GM23338 (cell line): ENCODE results near the gene LMF2. TPM values are rescaled to one million over a fixed set of nuclear protein-coding genes. Genes with fewer than 3 reads are reported as not detected.

Source experiments
- ATAC-seq: fragments of 200-7000 bp; cut with Tn5 transposase; 3 replicates; pipeline ENCODE4 v1.9.1; 2020
- DNase-seq: peaks from one replicate; pipeline ENCODE4 v3.0.0-alpha.2; 2015; ENCODE audit warnings: low spot score
- H2AFZ ChIP-seq: fragments of 200-600 bp; sonication (generic); 2 replicates; pipeline ENCODE4 v1.8.0; 2016; ENCODE audit warnings: antibody characterized with exemption, mild to moderate bottlenecking, moderate library complexity
- H3F3A ChIP-seq: fragments of 200-600 bp; sonication (generic); replicated peaks from 2 replicates; pipeline ENCODE4 v1.8.0; 2017; ENCODE audit warnings: antibody characterized with exemption, mixed run types, low read depth
- H3K27ac ChIP-seq: fragments of 200-600 bp; sonication (generic); 2 replicates; pipeline ENCODE4 v1.6.1; 2016; ENCODE audit warnings: low read depth
- H3K27me3 ChIP-seq: fragments of 200-600 bp; sonication (generic); 2 replicates; pipeline ENCODE4 v1.8.0; 2016; ENCODE audit warnings: mild to moderate bottlenecking, mixed run types, moderate library complexity; ENCODE audit not compliant: insufficient read depth
- H3K36me3 ChIP-seq: fragments of 200-600 bp; sonication (generic); 2 replicates; pipeline ENCODE4 v1.8.0; 2016; ENCODE audit warnings: mild to moderate bottlenecking; ENCODE audit not compliant: insufficient read depth
- H3K4me1 ChIP-seq: fragments of 200-600 bp; sonication (generic); 2 replicates; pipeline ENCODE4 v1.8.0; 2016; ENCODE audit warnings: mild to moderate bottlenecking, moderate library complexity; ENCODE audit not compliant: insufficient read depth
- H3K4me2 ChIP-seq: fragments of 200-600 bp; sonication (generic); 2 replicates; pipeline ENCODE4 v1.7.1; 2017; ENCODE audit warnings: mixed run types
- H3K4me3 ChIP-seq: fragments of 200-600 bp; sonication (generic); 2 replicates; pipeline ENCODE4 v1.6.1; 2016; ENCODE audit warnings: mixed run types
- H3K79me2 ChIP-seq: fragments of 200-600 bp; sonication (generic); replicated peaks from 2 replicates; pipeline ENCODE4 v1.8.0; 2017; ENCODE audit warnings: mild to moderate bottlenecking; ENCODE audit not compliant: insufficient read depth
- H3K9me2 ChIP-seq: fragments of 200-600 bp; sonication (generic); 2 replicates; pipeline ENCODE4 v1.8.0; 2017; ENCODE audit not compliant: insufficient read depth
- H4K20me1 ChIP-seq: fragments of 200-600 bp; sonication (generic); replicated peaks from 2 replicates; pipeline ENCODE4 v1.8.0; 2017; ENCODE audit warnings: mild to moderate bottlenecking; ENCODE audit not compliant: insufficient read depth
- H3K27ac Mint-ChIP-seq: 2 replicates; pipeline ENCODE4 v1.8.0; 2020; ENCODE audit warnings: inconsistent platforms, mild to moderate bottlenecking, moderate library complexity, mixed read lengths
- H3K27me3 Mint-ChIP-seq: 3 replicates; pipeline ENCODE4 v1.8.0; 2022; ENCODE audit warnings: low read depth, mild to moderate bottlenecking, moderate library complexity, mixed read lengths, inconsistent platforms; ENCODE audit not compliant: insufficient read depth, poor library complexity
- H3K36me3 Mint-ChIP-seq: 3 replicates; pipeline ENCODE4 v1.8.0; 2021; ENCODE audit warnings: low read depth, mild to moderate bottlenecking, inconsistent platforms, moderate library complexity, mixed read lengths
- H3K4me1 Mint-ChIP-seq: 3 replicates; pipeline ENCODE4 v1.8.0; 2020; ENCODE audit warnings: mild to moderate bottlenecking, inconsistent platforms, mixed read lengths
- H3K4me3 Mint-ChIP-seq: 3 replicates; pipeline ENCODE4 v1.8.0; 2021; ENCODE audit warnings: moderate library complexity, mild to moderate bottlenecking, inconsistent platforms, mixed read lengths
- H3K9me3 Mint-ChIP-seq: 3 replicates; pipeline ENCODE4 v1.8.0; 2020; ENCODE audit warnings: moderate library complexity, mild to moderate bottlenecking, inconsistent platforms, mixed read lengths
- CREB1 ChIP-seq: fragments of 250-450 bp; sonication (Bioruptor Pico); IDR thresholded peaks from 2 replicates; pipeline ENCODE4 v1.5.0; 2020; ENCODE audit warnings: low read depth, mild to moderate bottlenecking, moderate library complexity
- EZH2 ChIP-seq: fragments of 200-600 bp; sonication (generic); IDR thresholded peaks from one replicate; pipeline ENCODE4 v1.8.0; 2017; ENCODE audit warnings: antibody characterized with exemption, mild to moderate bottlenecking, low read depth; ENCODE audit not compliant: unreplicated experiment
- EZH2phosphoT487 ChIP-seq: fragments of 200-600 bp; sonication (generic); IDR thresholded peaks from one replicate; pipeline ENCODE4 v1.8.1; 2018; ENCODE audit warnings: antibody characterized with exemption; ENCODE audit not compliant: unreplicated experiment
- JUNB ChIP-seq: IDR thresholded peaks from one replicate; pipeline ENCODE4 v1.6.1; 2016; ENCODE audit warnings: antibody characterized with exemption; ENCODE audit not compliant: unreplicated experiment
- NANOG ChIP-seq: IDR thresholded peaks from 2 replicates; pipeline ENCODE4 v1.6.1; 2016; ENCODE audit warnings: antibody characterized with exemption, borderline replicate concordance
- POLR2AphosphoS5 ChIP-seq: IDR thresholded peaks from 2 replicates; pipeline ENCODE4 v1.6.1; 2016; ENCODE audit warnings: antibody characterized with exemption, low read depth
- STAT1 ChIP-seq: IDR thresholded peaks from one replicate; pipeline ENCODE4 v1.6.1; 2016; ENCODE audit warnings: antibody characterized with exemption; ENCODE audit not compliant: unreplicated experiment
- ZNF114 ChIP-seq: fragments of 250-450 bp; sonication (Bioruptor Pico); IDR thresholded peaks from 2 replicates; pipeline ENCODE4 v1.5.0; 2020; ENCODE audit warnings: mild to moderate bottlenecking, moderate library complexity
- ZNF331 ChIP-seq: fragments of 250-450 bp; sonication (Bioruptor Pico); IDR thresholded peaks from 2 replicates; pipeline ENCODE4 v1.5.0; 2020; ENCODE audit warnings: low read depth, mild to moderate bottlenecking, moderate library complexity
- polyA plus RNA-seq: library from polyadenylated mRNA; unstranded; fragments of >200 nt; fragmentation: Nextera tagmentation; extraction: Ambion mirVana; gene quantifications from 2 replicates; pipeline ENCODE4 v1.2.1, GENCODE V29; 2016
- total RNA-seq: library from RNA; depleted of rRNA; stranded (reverse); fragments of >200 nt; shearing (Covaris generic); gene quantifications from 2 replicates; pipeline ENCODE4 v1.2.3, GENCODE V29; 2014
- TF ChIP-seq, protein P1 (sequence below), 2 experiments: fragments of 200-600 bp in 1 of 2; sonication (generic) in 1 of 2; conservative IDR thresholded peaks; 2 replicates each; pipeline versions ENCODE4 v1.5.1 to v1.6.1; 2016 to 2017; ENCODE audit warnings: antibody characterized with exemption in 2 of 2, low read depth in 2 of 2, mild to moderate bottlenecking in 2 of 2, moderate library complexity in 1 of 2
- TF ChIP-seq, protein P2 (sequence below): IDR thresholded peaks from one replicate; pipeline ENCODE4 v1.6.1; 2018; ENCODE audit warnings: antibody characterized with exemption; ENCODE audit not compliant: unreplicated experiment
- TF ChIP-seq, protein P3 (sequence below): fragments of 250-450 bp; sonication (Bioruptor Pico); IDR thresholded peaks from 2 replicates; pipeline ENCODE4 v1.5.0; 2020; ENCODE audit warnings: mild to moderate bottlenecking, moderate library complexity
- TF ChIP-seq, protein P4 (sequence below): IDR thresholded peaks from 2 replicates; pipeline ENCODE4 v1.6.1; 2016; ENCODE audit warnings: antibody characterized with exemption

Gene LMF2
- total and polyA plus RNA-seq, 2 experiments from 2014 or later, result 15.6 to 36.3 TPM

DNA sequence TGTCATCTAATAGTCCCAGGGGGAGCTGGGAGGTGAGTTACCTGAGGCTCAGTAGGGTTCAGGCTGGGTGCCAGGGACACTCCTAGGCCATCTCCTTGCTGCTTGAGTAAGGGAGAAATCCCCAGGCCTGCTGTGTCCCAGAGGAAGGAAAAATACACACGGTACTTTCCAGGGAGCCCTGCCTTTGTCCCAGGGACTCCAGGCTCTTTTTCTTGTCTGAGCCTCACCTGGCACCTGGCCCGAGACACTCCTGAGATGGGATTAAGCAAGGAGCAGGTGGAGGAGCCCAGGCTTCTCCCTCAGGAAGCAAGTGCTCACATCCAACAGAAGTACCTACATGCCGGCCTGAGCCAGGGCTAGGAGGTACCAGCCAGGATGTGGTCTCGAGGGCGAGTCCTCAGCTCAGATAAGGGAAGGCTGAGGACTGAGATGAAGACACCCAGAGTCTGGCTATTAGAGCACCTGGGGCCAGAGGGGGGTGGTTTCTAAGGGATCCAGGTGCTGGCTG lies 37.3 kb upstream of the LMF2 start:
- H3K9me2 ChIP-seq, result no peaks in the 10 kb centered on the region
- peaks cover 39% of the 10 kb centered on the region for H3K27me3 ChIP-seq
- peak overlapping the region; percentile 91 for H2AFZ ChIP-seq
- H3K27ac Mint-ChIP-seq, result no peak overlapping the region
- no peak for ATAC-seq
- H4K20me1 ChIP-seq, result no peaks in the 10 kb centered on the region
- H3K4me3 ChIP-seq, result peak overlapping the region; percentile 44; the same call in 1 of the 2 replicates
- H3K4me3 Mint-ChIP-seq, result no peak overlapping the region
- peaks cover 7% of the 10 kb centered on the region; the same call in 1 of the 2 replicates for H3F3A ChIP-seq
- H3K36me3 ChIP-seq, result no peaks in the 10 kb centered on the region
- H3K79me2 ChIP-seq, result no peaks in the 10 kb centered on the region
- H3K4me2 ChIP-seq, result peak overlapping the region; percentile 73; the same call in 1 of the 2 replicates
- H3K27me3 Mint-ChIP-seq, result peaks cover 30% of the 10 kb centered on the region
- no peaks in the 10 kb centered on the region; the same call in 1 of the 2 replicates for H3K4me1 ChIP-seq
- H3K36me3 Mint-ChIP-seq, result no peaks in the 10 kb centered on the region
- H3K9me3 Mint-ChIP-seq, result no peaks in the 10 kb centered on the region
- H3K4me1 Mint-ChIP-seq, result no peaks in the 10 kb centered on the region
- TF ChIP-seq POLR2AphosphoS5 (no peak), EZH2phosphoT487 (no peak), ZNF114 (CRISPR knock-in tag) (no peak), NANOG (no peak), EZH2 (no peak), ZNF331 (CRISPR knock-in tag) (no peak), JUNB (no peak), STAT1 (no peak), CREB1 (CRISPR knock-in tag) (no peak)
- TF ChIP-seq, protein P1, sequence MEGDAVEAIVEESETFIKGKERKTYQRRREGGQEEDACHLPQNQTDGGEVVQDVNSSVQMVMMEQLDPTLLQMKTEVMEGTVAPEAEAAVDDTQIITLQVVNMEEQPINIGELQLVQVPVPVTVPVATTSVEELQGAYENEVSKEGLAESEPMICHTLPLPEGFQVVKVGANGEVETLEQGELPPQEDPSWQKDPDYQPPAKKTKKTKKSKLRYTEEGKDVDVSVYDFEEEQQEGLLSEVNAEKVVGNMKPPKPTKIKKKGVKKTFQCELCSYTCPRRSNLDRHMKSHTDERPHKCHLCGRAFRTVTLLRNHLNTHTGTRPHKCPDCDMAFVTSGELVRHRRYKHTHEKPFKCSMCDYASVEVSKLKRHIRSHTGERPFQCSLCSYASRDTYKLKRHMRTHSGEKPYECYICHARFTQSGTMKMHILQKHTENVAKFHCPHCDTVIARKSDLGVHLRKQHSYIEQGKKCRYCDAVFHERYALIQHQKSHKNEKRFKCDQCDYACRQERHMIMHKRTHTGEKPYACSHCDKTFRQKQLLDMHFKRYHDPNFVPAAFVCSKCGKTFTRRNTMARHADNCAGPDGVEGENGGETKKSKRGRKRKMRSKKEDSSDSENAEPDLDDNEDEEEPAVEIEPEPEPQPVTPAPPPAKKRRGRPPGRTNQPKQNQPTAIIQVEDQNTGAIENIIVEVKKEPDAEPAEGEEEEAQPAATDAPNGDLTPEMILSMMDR (conservative IDR thresholded peaks at IDR 0.05; ENCODE audit: low read depth in 2 of 2), result no peak
- TF ChIP-seq, protein P2, sequence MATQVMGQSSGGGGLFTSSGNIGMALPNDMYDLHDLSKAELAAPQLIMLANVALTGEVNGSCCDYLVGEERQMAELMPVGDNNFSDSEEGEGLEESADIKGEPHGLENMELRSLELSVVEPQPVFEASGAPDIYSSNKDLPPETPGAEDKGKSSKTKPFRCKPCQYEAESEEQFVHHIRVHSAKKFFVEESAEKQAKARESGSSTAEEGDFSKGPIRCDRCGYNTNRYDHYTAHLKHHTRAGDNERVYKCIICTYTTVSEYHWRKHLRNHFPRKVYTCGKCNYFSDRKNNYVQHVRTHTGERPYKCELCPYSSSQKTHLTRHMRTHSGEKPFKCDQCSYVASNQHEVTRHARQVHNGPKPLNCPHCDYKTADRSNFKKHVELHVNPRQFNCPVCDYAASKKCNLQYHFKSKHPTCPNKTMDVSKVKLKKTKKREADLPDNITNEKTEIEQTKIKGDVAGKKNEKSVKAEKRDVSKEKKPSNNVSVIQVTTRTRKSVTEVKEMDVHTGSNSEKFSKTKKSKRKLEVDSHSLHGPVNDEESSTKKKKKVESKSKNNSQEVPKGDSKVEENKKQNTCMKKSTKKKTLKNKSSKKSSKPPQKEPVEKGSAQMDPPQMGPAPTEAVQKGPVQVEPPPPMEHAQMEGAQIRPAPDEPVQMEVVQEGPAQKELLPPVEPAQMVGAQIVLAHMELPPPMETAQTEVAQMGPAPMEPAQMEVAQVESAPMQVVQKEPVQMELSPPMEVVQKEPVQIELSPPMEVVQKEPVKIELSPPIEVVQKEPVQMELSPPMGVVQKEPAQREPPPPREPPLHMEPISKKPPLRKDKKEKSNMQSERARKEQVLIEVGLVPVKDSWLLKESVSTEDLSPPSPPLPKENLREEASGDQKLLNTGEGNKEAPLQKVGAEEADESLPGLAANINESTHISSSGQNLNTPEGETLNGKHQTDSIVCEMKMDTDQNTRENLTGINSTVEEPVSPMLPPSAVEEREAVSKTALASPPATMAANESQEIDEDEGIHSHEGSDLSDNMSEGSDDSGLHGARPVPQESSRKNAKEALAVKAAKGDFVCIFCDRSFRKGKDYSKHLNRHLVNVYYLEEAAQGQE, result no peak
- TF ChIP-seq, protein P3, sequence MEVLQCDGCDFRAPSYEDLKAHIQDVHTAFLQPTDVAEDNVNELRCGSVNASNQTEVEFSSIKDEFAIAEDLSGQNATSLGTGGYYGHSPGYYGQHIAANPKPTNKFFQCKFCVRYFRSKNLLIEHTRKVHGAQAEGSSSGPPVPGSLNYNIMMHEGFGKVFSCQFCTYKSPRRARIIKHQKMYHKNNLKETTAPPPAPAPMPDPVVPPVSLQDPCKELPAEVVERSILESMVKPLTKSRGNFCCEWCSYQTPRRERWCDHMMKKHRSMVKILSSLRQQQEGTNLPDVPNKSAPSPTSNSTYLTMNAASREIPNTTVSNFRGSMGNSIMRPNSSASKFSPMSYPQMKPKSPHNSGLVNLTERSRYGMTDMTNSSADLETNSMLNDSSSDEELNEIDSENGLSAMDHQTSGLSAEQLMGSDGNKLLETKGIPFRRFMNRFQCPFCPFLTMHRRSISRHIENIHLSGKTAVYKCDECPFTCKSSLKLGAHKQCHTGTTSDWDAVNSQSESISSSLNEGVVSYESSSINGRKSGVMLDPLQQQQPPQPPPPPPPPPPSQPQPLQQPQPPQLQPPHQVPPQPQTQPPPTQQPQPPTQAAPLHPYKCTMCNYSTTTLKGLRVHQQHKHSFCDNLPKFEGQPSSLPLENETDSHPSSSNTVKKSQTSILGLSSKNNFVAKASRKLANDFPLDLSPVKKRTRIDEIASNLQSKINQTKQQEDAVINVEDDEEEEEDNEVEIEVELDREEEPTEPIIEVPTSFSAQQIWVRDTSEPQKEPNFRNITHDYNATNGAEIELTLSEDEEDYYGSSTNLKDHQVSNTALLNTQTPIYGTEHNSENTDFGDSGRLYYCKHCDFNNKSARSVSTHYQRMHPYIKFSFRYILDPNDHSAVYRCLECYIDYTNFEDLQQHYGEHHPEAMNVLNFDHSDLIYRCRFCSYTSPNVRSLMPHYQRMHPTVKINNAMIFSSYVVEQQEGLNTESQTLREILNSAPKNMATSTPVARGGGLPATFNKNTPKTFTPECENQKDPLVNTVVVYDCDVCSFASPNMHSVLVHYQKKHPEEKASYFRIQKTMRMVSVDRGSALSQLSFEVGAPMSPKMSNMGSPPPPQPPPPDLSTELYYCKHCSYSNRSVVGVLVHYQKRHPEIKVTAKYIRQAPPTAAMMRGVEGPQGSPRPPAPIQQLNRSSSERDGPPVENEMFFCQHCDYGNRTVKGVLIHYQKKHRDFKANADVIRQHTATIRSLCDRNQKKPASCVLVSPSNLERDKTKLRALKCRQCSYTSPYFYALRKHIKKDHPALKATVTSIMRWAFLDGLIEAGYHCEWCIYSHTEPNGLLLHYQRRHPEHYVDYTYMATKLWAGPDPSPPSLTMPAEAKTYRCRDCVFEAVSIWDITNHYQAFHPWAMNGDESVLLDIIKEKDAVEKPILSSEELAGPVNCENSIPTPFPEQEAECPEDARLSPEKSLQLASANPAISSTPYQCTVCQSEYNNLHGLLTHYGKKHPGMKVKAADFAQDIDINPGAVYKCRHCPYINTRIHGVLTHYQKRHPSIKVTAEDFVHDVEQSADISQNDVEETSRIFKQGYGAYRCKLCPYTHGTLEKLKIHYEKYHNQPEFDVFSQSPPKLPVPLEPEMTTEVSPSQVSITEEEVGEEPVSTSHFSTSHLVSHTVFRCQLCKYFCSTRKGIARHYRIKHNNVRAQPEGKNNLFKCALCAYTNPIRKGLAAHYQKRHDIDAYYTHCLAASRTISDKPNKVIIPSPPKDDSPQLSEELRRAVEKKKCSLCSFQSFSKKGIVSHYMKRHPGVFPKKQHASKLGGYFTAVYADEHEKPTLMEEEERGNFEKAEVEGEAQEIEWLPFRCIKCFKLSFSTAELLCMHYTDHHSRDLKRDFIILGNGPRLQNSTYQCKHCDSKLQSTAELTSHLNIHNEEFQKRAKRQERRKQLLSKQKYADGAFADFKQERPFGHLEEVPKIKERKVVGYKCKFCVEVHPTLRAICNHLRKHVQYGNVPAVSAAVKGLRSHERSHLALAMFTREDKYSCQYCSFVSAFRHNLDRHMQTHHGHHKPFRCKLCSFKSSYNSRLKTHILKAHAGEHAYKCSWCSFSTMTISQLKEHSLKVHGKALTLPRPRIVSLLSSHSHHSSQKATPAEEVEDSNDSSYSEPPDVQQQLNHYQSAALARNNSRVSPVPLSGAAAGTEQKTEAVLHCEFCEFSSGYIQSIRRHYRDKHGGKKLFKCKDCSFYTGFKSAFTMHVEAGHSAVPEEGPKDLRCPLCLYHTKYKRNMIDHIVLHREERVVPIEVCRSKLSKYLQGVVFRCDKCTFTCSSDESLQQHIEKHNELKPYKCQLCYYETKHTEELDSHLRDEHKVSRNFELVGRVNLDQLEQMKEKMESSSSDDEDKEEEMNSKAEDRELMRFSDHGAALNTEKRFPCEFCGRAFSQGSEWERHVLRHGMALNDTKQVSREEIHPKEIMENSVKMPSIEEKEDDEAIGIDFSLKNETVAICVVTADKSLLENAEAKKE (CRISPR knock-in tag), result no peak
- TF ChIP-seq, protein P4, sequence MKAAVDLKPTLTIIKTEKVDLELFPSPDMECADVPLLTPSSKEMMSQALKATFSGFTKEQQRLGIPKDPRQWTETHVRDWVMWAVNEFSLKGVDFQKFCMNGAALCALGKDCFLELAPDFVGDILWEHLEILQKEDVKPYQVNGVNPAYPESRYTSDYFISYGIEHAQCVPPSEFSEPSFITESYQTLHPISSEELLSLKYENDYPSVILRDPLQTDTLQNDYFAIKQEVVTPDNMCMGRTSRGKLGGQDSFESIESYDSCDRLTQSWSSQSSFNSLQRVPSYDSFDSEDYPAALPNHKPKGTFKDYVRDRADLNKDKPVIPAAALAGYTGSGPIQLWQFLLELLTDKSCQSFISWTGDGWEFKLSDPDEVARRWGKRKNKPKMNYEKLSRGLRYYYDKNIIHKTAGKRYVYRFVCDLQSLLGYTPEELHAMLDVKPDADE, result no peak
- no peak overlapping the region for H3K27ac ChIP-seq
- DNase-seq, result no peak
